ENCODE data around the gene SPATA32. TPM values are rescaled to one million over a fixed set of nuclear protein-coding genes. Genes with fewer than 3 reads are reported as not detected.
A peak's percentile ranks its signal among the peaks of the same experiment; 100 is the strongest.

The SPATA32 gene
- total RNA-seq, 1 experiment from 2014 or later = 0.81 TPM

DNA sequence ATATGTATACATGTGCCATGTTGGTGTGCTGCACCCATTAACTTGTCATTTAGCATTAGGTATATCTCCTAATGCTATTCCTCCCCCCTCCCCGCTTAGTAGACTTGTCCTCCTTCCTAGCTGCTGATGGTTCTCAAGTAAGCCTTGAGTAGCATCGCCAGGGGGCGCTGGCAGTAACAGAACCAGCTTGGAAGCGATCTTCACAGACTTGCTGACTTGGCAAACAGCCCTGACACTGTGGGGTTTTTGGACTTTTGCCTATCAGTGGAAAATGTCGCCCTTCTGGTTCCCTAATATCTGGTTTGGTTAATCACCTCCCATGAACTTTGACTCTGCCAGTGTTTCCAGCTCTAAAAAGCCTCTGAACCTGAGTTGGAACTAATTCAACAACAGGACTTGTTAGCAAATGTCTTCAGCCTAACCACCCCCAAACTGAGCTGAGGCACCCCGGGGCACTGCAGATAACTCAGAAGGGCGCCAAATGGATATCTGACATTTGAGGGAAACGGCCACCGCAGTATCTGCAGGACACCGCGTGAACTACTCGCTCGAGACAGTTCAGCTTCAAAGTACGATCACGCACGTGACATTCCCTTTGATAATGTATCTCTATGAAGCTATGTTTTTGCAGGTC lies 15.4 kb upstream of the SPATA32 start:
- H2BK5ac ChIP-seq (ENCODE audit: insufficient read length, low read length) = no peak overlapping the region
- H2BK12ac ChIP-seq (ENCODE audit: insufficient read length, low read depth, low read length) = no peak overlapping the region
- no peaks in the 10 kb centered on the region for H3K79me2 ChIP-seq (ENCODE audit: insufficient read depth, low read length)
- H3K56ac ChIP-seq (ENCODE audit: insufficient read length, low read depth, low read length) = no peak overlapping the region
- H2BK15ac ChIP-seq (ENCODE audit: low read depth, low read length) = no peak overlapping the region
- no peak overlapping the region for H3K14ac ChIP-seq (ENCODE audit: insufficient read depth, low read length)
- no peak overlapping the region for H3K4me2 ChIP-seq (ENCODE audit: insufficient read depth, insufficient read length, low read length)
- H4K20me1 ChIP-seq (ENCODE audit: control insufficient read depth, insufficient read depth, insufficient read length) = no peaks in the 10 kb centered on the region
- no peaks in the 10 kb centered on the region for H3K4me1 ChIP-seq (ENCODE audit: insufficient read depth, low read length)
- H3K18ac ChIP-seq (ENCODE audit: insufficient read length, low read depth, low read length) = no peak overlapping the region
- Mint-ChIP-seq H3K4me1 (peaks cover 7 to 14% of the 10 kb centered on the region in 2 experiments), H3K36me3 (ENCODE audit: insufficient read depth in 1 of 3, low read depth in 3 of 3) (peaks cover 0 to 16% (median 5%) of the 10 kb centered on the region in 3 experiments; a peak in 4 of 7 replicates), H3K9me3 (no peaks in the 10 kb centered on the region), H3K27me3 (ENCODE audit: low read depth) (no peaks in the 10 kb centered on the region), H3K4me3 (no peak overlapping the region), H3K27ac (peak overlapping the region; percentile 26 to 82 (median 65); a peak in 2 of 7 replicates)
- TF ChIP-seq, protein P1, sequence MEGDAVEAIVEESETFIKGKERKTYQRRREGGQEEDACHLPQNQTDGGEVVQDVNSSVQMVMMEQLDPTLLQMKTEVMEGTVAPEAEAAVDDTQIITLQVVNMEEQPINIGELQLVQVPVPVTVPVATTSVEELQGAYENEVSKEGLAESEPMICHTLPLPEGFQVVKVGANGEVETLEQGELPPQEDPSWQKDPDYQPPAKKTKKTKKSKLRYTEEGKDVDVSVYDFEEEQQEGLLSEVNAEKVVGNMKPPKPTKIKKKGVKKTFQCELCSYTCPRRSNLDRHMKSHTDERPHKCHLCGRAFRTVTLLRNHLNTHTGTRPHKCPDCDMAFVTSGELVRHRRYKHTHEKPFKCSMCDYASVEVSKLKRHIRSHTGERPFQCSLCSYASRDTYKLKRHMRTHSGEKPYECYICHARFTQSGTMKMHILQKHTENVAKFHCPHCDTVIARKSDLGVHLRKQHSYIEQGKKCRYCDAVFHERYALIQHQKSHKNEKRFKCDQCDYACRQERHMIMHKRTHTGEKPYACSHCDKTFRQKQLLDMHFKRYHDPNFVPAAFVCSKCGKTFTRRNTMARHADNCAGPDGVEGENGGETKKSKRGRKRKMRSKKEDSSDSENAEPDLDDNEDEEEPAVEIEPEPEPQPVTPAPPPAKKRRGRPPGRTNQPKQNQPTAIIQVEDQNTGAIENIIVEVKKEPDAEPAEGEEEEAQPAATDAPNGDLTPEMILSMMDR (conservative IDR thresholded peaks at IDR 0.05) = peak; percentile 88
- no peak overlapping the region for H4K5ac ChIP-seq (ENCODE audit: insufficient read length, low read depth, low read length)
- no peaks in the 10 kb centered on the region for H3K27me3 ChIP-seq (ENCODE audit: insufficient read depth, low read length)
- no CpG with 5 or more reads among the region's 16 CpGs for WGBS (ENCODE audit: extremely low coverage, insufficient read length, low lambda C conversion rate)
- no peak overlapping the region for H2BK120ac ChIP-seq (ENCODE audit: low read depth, low read length, poor library complexity, severe bottlenecking)
- no peak overlapping the region for H2BK20ac ChIP-seq (ENCODE audit: low read depth, low read length, poor library complexity, severe bottlenecking)
- H3K9me3 ChIP-seq (ENCODE audit: control insufficient read depth, low read depth, low read length) = no peaks in the 10 kb centered on the region
- no peak overlapping the region for H2AFZ ChIP-seq (ENCODE audit: low read length)
- no peaks in the 10 kb centered on the region for H3K23me2 ChIP-seq (ENCODE audit: insufficient read length, low read depth, low read length, poor library complexity, severe bottlenecking)
- no peak overlapping the region for H2AK5ac ChIP-seq (ENCODE audit: insufficient read length, low read length)
- H3K27ac ChIP-seq (ENCODE audit: insufficient read length, low read depth, low read length) = no peak overlapping the region
- H3K9ac ChIP-seq (ENCODE audit: extremely low read depth, insufficient read length, low read length) = no peak overlapping the region
- H3K4ac ChIP-seq (ENCODE audit: low read depth, low read length) = no peak overlapping the region
- peak; percentile 95 for DNase-seq
- no peaks in the 10 kb centered on the region for H3K79me1 ChIP-seq (ENCODE audit: insufficient read depth, low read depth, low read length, poor library complexity, severe bottlenecking)
- no peak overlapping the region for H3K23ac ChIP-seq (ENCODE audit: insufficient read length, low read depth, low read length)
- H3T11ph ChIP-seq (ENCODE audit: low read length) = no peak overlapping the region
- no peak overlapping the region for H4K8ac ChIP-seq (replicated peaks; ENCODE audit: insufficient read length, low read depth, low read length)
- H4K91ac ChIP-seq (ENCODE audit: insufficient read length, low read depth, low read length) = no peak overlapping the region
